Upper lobe of right lung (tissue), 1 donor: ENCODE results near the gene DROSHA. TPM values are rescaled to one million over a fixed set of nuclear protein-coding genes. Genes with fewer than 3 reads are reported as not detected.

Source experiments
- ATAC-seq: fragments of 200-7000 bp; cut with Tn5 transposase; one replicate; pipeline ENCODE4 v1.9.1; 2020; ENCODE audit warnings: mild to moderate bottlenecking, moderate library complexity
- DNase-seq: peaks from one replicate; pipeline ENCODE4 v3.0.0-alpha.2; 2020
- H3K27ac ChIP-seq: fragments of 200-600 bp; one replicate; pipeline ENCODE4 v1.8.0; 2022
- H3K27me3 ChIP-seq: fragments of 200-600 bp; one replicate; pipeline ENCODE4 v1.8.0; 2022; ENCODE audit warnings: mild to moderate bottlenecking
- H3K36me3 ChIP-seq: fragments of 200-600 bp; one replicate; pipeline ENCODE4 v1.8.0; 2022
- H3K4me1 ChIP-seq: fragments of 200-600 bp; one replicate; pipeline ENCODE4 v1.8.0; 2022
- H3K4me3 ChIP-seq: fragments of 200-600 bp; one replicate; pipeline ENCODE4 v1.8.0; 2022; ENCODE audit warnings: mild to moderate bottlenecking
- H3K9me3 ChIP-seq: fragments of 200-600 bp; one replicate; pipeline ENCODE4 v1.8.0; 2022
- CTCF ChIP-seq: fragments of 200-600 bp; IDR thresholded peaks from one replicate; pipeline ENCODE4 v1.8.0; 2022; ENCODE audit warnings: antibody characterized with exemption
- intact Hi-C: fragments of 100-400 bp; cut with DNase I; formaldehyde crosslinking; loops from one replicate; pipeline ENCODE4 v1.11.0; 2022
- total RNA-seq: library from RNA; stranded (reverse); fragmentation: NEBNext Ultra II Directional; extraction: Animal tissue kit (Norgen Biotek cat#: 25700); gene quantifications from one replicate; pipeline ENCODE4 v1.2.1, GENCODE V29; 2021
- donor health status: DM: no; HTN: yes; CAD: no; lungs with severe emphysema.

The DROSHA gene
- total RNA-seq, 1 donor from 2014 or later = 50.9 TPM

DNA sequence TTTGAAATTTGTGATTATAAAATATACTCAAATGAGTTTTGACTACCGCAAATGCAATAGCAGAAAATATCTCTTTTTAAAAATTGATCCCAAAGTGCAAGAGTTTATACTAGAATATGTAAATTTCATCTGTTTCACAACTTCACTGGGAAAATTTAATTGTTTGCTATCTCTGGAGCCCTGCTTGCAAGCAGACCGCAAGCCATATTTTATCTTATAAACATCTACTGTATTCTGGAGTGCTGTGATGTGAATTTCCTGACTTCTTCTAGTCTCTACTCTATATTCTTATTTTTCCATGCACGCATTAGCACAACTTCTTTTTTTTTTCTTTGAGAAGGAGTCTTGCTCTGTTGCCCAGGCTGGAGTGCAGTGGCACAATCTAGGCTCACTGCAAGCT lies 98.7 kb downstream of the DROSHA start:
- intact Hi-C loops = no loop called here
- TF ChIP-seq CTCF = no peak

GRCh38 chr5:31427724-31428309 lies 104.1 kb downstream of the DROSHA start:
- TF ChIP-seq CTCF = no peak

More for the DNA sequence above, 98.7 kb downstream of the DROSHA start:
- Histone ChIP-seq H3K27ac (no peak overlapping the region), H3K4me1 (no peaks in the 10 kb centered on the region), H3K27me3 (no peaks in the 10 kb centered on the region), H3K9me3 (no peaks in the 10 kb centered on the region), H3K36me3 (peaks cover 68% of the 10 kb centered on the region), H3K4me3 (no peak overlapping the region)
- ATAC-seq (no peak), DNase-seq (no peak)

DNA sequence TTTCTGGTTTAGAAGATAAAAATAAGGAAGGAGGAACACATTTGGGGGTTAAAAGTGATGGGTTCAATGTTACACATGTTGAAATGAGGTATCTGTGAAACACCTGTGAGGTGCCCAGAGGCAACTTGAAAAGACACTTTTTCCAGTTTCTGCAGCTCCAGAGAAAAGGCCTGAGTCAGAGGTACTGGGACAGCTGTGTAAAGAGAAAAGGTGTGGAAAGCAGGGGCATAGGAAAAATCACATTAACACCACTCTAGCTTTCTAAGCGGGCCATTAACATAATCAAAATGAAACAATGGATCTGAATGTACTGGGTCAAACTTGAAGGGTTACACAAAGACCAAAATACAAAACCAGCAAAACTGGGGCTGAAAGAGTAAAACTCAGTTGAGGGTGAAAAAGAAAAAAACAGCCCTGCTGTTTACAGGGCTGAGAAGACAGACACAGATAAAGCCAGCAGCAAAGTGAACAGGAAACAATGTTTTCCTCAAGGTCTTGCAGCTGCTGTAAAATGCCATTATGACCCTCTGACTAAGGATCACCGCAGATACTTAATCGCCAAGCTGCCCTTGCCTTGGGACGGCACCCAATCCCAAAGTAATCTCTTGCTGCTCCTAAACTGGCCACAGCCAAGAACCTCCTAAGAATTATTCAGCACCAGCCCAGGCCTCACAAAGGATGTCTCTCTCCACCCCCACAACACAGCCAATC lies 104.7 kb downstream of the DROSHA start:
- no peaks in the 10 kb centered on the region for H3K27me3 ChIP-seq
- no peak for TF ChIP-seq CTCF
- no peak overlapping the region for H3K27ac ChIP-seq
- H3K9me3 ChIP-seq = no peaks in the 10 kb centered on the region
- H3K36me3 ChIP-seq = peaks cover 58% of the 10 kb centered on the region
- H3K4me3 ChIP-seq = no peak overlapping the region
- intact Hi-C loops = no loop called here
- H3K4me1 ChIP-seq = no peaks in the 10 kb centered on the region
- DNase-seq (no peak), ATAC-seq (no peak)

More at GRCh38 chr5:31427724-31428309, 104.1 kb downstream of the DROSHA start:
- no peaks in the 10 kb centered on the region for H3K9me3 ChIP-seq
- intact Hi-C loops = no loop called here
- no peak overlapping the region for H3K27ac ChIP-seq
- H3K27me3 ChIP-seq = no peaks in the 10 kb centered on the region
- H3K4me3 ChIP-seq = no peak overlapping the region
- ATAC-seq (no peak), DNase-seq (no peak)
- no peaks in the 10 kb centered on the region for H3K4me1 ChIP-seq
- peaks cover 54% of the 10 kb centered on the region for H3K36me3 ChIP-seq

GRCh38 chr5:31421806-31422586 lies 109.9 kb downstream of the DROSHA start:
- H3K9me3 ChIP-seq = no peaks in the 10 kb centered on the region
- DNase-seq = no peak
- no peaks in the 10 kb centered on the region for H3K4me1 ChIP-seq
- H3K27me3 ChIP-seq = no peaks in the 10 kb centered on the region
- intact Hi-C loops = no loop called here
- ATAC-seq = no peak
- H3K27ac ChIP-seq = no peak overlapping the region
- peaks cover 65% of the 10 kb centered on the region for H3K36me3 ChIP-seq
- TF ChIP-seq CTCF = no peak
- no peak overlapping the region for H3K4me3 ChIP-seq

- H3K27me3 ChIP-seq = no peaks in the 10 kb centered on the region
- TF ChIP-seq CTCF = no peak
- ATAC-seq (no peak), DNase-seq (no peak)
- no peak overlapping the region for H3K4me3 ChIP-seq
- intact Hi-C loops = no loop called here
- no peaks in the 10 kb centered on the region for H3K4me1 ChIP-seq
- peaks cover 75% of the 10 kb centered on the region for H3K36me3 ChIP-seq
- no peaks in the 10 kb centered on the region for H3K9me3 ChIP-seq
- H3K27ac ChIP-seq = no peak overlapping the region
Observed at GRCh38 chr5:31417512-31417911, 114.4 kb downstream of the DROSHA start.
